H1 (cell line): ENCODE results near the gene CHD3. TPM values are rescaled to one million over a fixed set of nuclear protein-coding genes. Genes with fewer than 3 reads are reported as not detected.

Source experiments
- CTBP2 ChIP-seq: IDR thresholded peaks from 2 replicates; pipeline ENCODE4 v1.7.0; 2011; ENCODE audit warnings: borderline replicate concordance, mild to moderate bottlenecking, moderate library complexity, mixed read lengths, low read length; ENCODE audit not compliant: insufficient read depth, insufficient read length
- KDM1A ChIP-seq: fragments of 200-600, 300-600 bp; sonication (generic); IDR thresholded peaks from 2 replicates; pipeline ENCODE4 v1.7.1; 2016; ENCODE audit warnings: mild to moderate bottlenecking, low read length, borderline replicate concordance
- RAD21 ChIP-seq, 2 experiments: IDR thresholded peaks in 1 of 2; conservative IDR thresholded peaks in 1 of 2; 2 replicates each; pipeline ENCODE4 v1.6.1; 2011; ENCODE audit warnings: low read depth in 2 of 2, low read length in 2 of 2, improper control_type of control experiment in 1 of 2, inconsistent platforms in 1 of 2, mild to moderate bottlenecking in 1 of 2, moderate library complexity in 1 of 2
- SRF ChIP-seq: IDR thresholded peaks from 2 replicates; pipeline ENCODE4 v1.6.1; 2011; ENCODE audit warnings: mild to moderate bottlenecking, low read depth, low read length, moderate library complexity
- TBP ChIP-seq: IDR thresholded peaks from 2 replicates; pipeline ENCODE4 v1.6.1; 2011; ENCODE audit warnings: low read depth, low read length, improper control_type of control experiment
- TEAD4 ChIP-seq: IDR thresholded peaks from 2 replicates; pipeline ENCODE4 v1.6.1; 2012; ENCODE audit warnings: low read depth, low read length, inconsistent platforms, mixed read lengths
- polyA plus RNA-seq, 7 experiments: library from polyadenylated mRNA; depleted of rRNA in 3 of 7; stranded (reverse) in 5 of 7; unstranded in 2 of 7; fragments of >200 nt in 5 of 7; fragments of 200-250 nt in 2 of 7; gene quantifications; 1 replicate in 5 of 7; 2 replicates in 1 of 7; 4 replicates in 1 of 7; pipeline versions ENCODE4 v1.2.1 to v1.2.3, GENCODE V29; 2011 to 2013; ENCODE audit warnings: missing spikeins in 2 of 7, mixed read lengths in 2 of 7
- total RNA-seq: library from RNA; stranded (reverse); fragmentation: NEBNext Ultra II Directional; extraction: Animal tissue kit (Norgen Biotek cat#: 25700); gene quantifications from 2 replicates; pipeline ENCODE4 v1.2.1, GENCODE V29; 2021
- TF ChIP-seq, protein P1 (sequence below): IDR thresholded peaks from 2 replicates; pipeline ENCODE4 v1.6.1; 2012; ENCODE audit warnings: inconsistent platforms
- TF ChIP-seq, protein P2 (sequence below): fragments of 300-600 bp; sonication (generic); IDR thresholded peaks from 2 replicates; pipeline ENCODE4 v1.7.1; 2012; ENCODE audit warnings: low read length, moderate library complexity, mild to moderate bottlenecking, inconsistent platforms; ENCODE audit not compliant: insufficient replicate concordance

CHD3 gene
- total and polyA plus RNA-seq, 2 of the 8 experiments (the other 6 are each of a cell fraction or from before 2014, with no cell fraction given), result 12.3 to 12.9 TPM

DNA sequence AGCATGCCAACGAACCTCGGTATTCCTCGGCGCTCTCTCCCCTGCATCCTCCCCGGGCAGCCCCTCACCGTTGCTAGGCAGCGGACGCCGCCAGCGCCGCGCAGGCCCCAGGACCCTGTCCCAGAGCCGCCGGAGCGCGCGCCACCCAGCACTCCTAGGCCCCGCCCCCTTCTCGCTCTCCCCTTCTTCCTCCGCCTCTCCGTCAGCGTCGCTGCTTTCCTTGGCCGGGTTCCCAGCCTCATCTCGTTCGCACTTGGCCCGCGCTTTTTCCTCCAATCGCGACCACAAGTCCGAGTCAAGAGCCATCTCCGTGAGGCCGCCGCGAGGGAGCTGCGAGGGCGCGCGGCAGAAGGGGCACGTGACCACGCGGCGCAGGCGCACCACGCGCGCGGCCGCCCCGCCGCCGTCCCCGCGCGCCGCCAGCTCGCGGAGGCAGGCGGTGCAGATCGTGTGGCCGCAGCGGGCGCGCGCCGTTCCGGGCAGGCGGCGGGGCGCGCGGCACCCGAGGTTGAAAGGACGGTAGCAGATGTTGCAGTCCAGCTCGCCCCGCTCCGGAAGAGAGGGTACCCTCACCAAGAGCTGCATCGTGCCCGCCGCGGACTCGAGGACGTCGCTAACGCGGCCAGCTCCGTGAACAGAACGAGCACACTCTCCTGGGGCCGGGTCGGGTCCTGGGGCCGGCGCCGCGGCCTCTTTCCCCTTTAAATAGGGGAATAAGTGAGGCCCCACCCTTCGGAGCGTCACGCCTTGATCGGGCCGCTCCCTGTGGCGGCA is 27.2 kb downstream of the CHD3 start, which contains the start of gene RNF227 (continued):
- no peak for TF ChIP-seq KDM1A
- no peak for TF ChIP-seq TEAD4
- no peak for TF ChIP-seq SRF
- TF ChIP-seq, protein P1, sequence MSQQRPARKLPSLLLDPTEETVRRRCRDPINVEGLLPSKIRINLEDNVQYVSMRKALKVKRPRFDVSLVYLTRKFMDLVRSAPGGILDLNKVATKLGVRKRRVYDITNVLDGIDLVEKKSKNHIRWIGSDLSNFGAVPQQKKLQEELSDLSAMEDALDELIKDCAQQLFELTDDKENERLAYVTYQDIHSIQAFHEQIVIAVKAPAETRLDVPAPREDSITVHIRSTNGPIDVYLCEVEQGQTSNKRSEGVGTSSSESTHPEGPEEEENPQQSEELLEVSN, result peak; percentile 98
- no peak for TF ChIP-seq RAD21 (IDR thresholded peaks at IDR 0.05 in 1 of 2, conservative IDR thresholded peaks at IDR 0.05 in 1 of 2; ENCODE audit: low read depth in 2 of 2, low read length in 2 of 2)
- TF ChIP-seq, protein P2, sequence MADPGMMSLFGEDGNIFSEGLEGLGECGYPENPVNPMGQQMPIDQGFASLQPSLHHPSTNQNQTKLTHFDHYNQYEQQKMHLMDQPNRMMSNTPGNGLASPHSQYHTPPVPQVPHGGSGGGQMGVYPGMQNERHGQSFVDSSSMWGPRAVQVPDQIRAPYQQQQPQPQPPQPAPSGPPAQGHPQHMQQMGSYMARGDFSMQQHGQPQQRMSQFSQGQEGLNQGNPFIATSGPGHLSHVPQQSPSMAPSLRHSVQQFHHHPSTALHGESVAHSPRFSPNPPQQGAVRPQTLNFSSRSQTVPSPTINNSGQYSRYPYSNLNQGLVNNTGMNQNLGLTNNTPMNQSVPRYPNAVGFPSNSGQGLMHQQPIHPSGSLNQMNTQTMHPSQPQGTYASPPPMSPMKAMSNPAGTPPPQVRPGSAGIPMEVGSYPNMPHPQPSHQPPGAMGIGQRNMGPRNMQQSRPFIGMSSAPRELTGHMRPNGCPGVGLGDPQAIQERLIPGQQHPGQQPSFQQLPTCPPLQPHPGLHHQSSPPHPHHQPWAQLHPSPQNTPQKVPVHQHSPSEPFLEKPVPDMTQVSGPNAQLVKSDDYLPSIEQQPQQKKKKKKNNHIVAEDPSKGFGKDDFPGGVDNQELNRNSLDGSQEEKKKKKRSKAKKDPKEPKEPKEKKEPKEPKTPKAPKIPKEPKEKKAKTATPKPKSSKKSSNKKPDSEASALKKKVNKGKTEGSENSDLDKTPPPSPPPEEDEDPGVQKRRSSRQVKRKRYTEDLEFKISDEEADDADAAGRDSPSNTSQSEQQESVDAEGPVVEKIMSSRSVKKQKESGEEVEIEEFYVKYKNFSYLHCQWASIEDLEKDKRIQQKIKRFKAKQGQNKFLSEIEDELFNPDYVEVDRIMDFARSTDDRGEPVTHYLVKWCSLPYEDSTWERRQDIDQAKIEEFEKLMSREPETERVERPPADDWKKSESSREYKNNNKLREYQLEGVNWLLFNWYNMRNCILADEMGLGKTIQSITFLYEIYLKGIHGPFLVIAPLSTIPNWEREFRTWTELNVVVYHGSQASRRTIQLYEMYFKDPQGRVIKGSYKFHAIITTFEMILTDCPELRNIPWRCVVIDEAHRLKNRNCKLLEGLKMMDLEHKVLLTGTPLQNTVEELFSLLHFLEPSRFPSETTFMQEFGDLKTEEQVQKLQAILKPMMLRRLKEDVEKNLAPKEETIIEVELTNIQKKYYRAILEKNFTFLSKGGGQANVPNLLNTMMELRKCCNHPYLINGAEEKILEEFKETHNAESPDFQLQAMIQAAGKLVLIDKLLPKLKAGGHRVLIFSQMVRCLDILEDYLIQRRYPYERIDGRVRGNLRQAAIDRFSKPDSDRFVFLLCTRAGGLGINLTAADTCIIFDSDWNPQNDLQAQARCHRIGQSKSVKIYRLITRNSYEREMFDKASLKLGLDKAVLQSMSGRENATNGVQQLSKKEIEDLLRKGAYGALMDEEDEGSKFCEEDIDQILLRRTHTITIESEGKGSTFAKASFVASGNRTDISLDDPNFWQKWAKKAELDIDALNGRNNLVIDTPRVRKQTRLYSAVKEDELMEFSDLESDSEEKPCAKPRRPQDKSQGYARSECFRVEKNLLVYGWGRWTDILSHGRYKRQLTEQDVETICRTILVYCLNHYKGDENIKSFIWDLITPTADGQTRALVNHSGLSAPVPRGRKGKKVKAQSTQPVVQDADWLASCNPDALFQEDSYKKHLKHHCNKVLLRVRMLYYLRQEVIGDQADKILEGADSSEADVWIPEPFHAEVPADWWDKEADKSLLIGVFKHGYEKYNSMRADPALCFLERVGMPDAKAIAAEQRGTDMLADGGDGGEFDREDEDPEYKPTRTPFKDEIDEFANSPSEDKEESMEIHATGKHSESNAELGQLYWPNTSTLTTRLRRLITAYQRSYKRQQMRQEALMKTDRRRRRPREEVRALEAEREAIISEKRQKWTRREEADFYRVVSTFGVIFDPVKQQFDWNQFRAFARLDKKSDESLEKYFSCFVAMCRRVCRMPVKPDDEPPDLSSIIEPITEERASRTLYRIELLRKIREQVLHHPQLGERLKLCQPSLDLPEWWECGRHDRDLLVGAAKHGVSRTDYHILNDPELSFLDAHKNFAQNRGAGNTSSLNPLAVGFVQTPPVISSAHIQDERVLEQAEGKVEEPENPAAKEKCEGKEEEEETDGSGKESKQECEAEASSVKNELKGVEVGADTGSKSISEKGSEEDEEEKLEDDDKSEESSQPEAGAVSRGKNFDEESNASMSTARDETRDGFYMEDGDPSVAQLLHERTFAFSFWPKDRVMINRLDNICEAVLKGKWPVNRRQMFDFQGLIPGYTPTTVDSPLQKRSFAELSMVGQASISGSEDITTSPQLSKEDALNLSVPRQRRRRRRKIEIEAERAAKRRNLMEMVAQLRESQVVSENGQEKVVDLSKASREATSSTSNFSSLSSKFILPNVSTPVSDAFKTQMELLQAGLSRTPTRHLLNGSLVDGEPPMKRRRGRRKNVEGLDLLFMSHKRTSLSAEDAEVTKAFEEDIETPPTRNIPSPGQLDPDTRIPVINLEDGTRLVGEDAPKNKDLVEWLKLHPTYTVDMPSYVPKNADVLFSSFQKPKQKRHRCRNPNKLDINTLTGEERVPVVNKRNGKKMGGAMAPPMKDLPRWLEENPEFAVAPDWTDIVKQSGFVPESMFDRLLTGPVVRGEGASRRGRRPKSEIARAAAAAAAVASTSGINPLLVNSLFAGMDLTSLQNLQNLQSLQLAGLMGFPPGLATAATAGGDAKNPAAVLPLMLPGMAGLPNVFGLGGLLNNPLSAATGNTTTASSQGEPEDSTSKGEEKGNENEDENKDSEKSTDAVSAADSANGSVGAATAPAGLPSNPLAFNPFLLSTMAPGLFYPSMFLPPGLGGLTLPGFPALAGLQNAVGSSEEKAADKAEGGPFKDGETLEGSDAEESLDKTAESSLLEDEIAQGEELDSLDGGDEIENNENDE, result no peak
- TF ChIP-seq TBP, result no peak
- no peak for TF ChIP-seq CTBP2
